HL-60 (cell line): ENCODE measurements around the gene NNMT.

ENCODE experiments used
- DNase-seq, 2 experiments: peaks; one replicate each; pipeline ENCODE4 v3.0.0-alpha.2; 2010 to 2020; ENCODE audit warnings: low read depth in 1 of 2, low spot score in 1 of 2
- H3K27ac ChIP-seq: fragments of 250-450 bp; sonication (Bioruptor Pico); replicated peaks from 2 replicates; pipeline ENCODE4 v1.5.1; 2020; ENCODE audit warnings: mild to moderate bottlenecking, moderate library complexity
- H3K27me3 ChIP-seq: fragments of 250-450 bp; sonication (Bioruptor Pico); 2 replicates; pipeline ENCODE4 v1.5.1; 2021; ENCODE audit warnings: mild to moderate bottlenecking, moderate library complexity; ENCODE audit not compliant: insufficient read depth, poor library complexity, severe bottlenecking
- H3K4me3 ChIP-seq: replicated peaks from 2 replicates; pipeline ENCODE4 v1.5.1; 2011; ENCODE audit warnings: mild to moderate bottlenecking, control low read depth, low read length; ENCODE audit not compliant: insufficient read depth
- GABPA ChIP-seq: IDR thresholded peaks from 2 replicates; pipeline ENCODE4 v1.6.1; 2012; ENCODE audit warnings: low read depth
- POLR2AphosphoS5 ChIP-seq: IDR thresholded peaks from 2 replicates; pipeline ENCODE4 v1.6.1; 2012; ENCODE audit warnings: low read depth
- SPI1 ChIP-seq: IDR thresholded peaks from 2 replicates; pipeline ENCODE4 v1.6.1; 2012; ENCODE audit warnings: low read depth, mild to moderate bottlenecking, borderline replicate concordance
- TF ChIP-seq, protein P1 (sequence below): IDR thresholded peaks from 2 replicates; pipeline ENCODE4 v1.6.1; 2012; ENCODE audit warnings: low read depth; ENCODE audit not compliant: insufficient replicate concordance
- TF ChIP-seq, protein P2 (sequence below): IDR thresholded peaks from one replicate; pipeline ENCODE4 v1.5.1; 2011; ENCODE audit warnings: low read length, control low read depth, inconsistent platforms; ENCODE audit not compliant: insufficient read depth

Gene NNMT

DNA sequence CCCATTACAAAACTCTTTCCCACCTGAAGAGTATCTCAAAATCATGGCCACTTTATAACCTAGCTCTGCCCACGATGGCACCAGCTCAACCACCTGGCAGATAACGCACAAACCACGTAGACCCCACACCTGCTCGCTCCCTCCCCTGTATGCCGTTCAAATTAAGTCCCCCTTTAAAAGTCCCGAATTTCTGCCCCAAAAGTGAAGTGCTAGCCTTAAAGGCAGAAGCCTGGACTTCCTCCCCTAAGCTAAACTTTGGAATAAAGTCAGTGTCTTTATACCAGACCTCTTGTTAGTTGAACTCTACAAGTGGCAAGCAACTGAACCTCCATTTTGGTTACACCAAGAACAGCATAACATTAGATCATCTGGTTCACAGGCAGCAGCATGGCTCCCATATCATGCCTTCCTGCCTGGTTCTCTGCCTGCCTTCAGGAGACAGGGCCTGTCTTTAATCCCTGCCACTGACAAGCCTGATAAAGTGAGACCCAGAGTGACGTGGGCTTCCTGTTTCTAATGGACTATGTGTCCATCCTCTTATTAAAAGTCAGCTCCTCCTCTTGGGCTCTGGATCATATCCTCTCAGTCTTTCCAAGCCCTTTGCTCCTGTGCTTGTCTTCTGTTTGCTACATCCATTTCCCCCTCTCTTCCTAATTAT, 32.6 kb upstream of the NNMT start:
- peaks cover 2% of the 10 kb centered on the region for H3K27me3 ChIP-seq
- no peak overlapping the region for H3K4me3 ChIP-seq
- TF ChIP-seq GABPA (no peak), SPI1 (no peak), POLR2AphosphoS5 (no peak)
- TF ChIP-seq, protein P1, sequence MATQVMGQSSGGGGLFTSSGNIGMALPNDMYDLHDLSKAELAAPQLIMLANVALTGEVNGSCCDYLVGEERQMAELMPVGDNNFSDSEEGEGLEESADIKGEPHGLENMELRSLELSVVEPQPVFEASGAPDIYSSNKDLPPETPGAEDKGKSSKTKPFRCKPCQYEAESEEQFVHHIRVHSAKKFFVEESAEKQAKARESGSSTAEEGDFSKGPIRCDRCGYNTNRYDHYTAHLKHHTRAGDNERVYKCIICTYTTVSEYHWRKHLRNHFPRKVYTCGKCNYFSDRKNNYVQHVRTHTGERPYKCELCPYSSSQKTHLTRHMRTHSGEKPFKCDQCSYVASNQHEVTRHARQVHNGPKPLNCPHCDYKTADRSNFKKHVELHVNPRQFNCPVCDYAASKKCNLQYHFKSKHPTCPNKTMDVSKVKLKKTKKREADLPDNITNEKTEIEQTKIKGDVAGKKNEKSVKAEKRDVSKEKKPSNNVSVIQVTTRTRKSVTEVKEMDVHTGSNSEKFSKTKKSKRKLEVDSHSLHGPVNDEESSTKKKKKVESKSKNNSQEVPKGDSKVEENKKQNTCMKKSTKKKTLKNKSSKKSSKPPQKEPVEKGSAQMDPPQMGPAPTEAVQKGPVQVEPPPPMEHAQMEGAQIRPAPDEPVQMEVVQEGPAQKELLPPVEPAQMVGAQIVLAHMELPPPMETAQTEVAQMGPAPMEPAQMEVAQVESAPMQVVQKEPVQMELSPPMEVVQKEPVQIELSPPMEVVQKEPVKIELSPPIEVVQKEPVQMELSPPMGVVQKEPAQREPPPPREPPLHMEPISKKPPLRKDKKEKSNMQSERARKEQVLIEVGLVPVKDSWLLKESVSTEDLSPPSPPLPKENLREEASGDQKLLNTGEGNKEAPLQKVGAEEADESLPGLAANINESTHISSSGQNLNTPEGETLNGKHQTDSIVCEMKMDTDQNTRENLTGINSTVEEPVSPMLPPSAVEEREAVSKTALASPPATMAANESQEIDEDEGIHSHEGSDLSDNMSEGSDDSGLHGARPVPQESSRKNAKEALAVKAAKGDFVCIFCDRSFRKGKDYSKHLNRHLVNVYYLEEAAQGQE = no peak
- TF ChIP-seq, protein P2, sequence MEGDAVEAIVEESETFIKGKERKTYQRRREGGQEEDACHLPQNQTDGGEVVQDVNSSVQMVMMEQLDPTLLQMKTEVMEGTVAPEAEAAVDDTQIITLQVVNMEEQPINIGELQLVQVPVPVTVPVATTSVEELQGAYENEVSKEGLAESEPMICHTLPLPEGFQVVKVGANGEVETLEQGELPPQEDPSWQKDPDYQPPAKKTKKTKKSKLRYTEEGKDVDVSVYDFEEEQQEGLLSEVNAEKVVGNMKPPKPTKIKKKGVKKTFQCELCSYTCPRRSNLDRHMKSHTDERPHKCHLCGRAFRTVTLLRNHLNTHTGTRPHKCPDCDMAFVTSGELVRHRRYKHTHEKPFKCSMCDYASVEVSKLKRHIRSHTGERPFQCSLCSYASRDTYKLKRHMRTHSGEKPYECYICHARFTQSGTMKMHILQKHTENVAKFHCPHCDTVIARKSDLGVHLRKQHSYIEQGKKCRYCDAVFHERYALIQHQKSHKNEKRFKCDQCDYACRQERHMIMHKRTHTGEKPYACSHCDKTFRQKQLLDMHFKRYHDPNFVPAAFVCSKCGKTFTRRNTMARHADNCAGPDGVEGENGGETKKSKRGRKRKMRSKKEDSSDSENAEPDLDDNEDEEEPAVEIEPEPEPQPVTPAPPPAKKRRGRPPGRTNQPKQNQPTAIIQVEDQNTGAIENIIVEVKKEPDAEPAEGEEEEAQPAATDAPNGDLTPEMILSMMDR = no peak
- H3K27ac ChIP-seq = no peak overlapping the region
- DNase-seq = no peak

DNA sequence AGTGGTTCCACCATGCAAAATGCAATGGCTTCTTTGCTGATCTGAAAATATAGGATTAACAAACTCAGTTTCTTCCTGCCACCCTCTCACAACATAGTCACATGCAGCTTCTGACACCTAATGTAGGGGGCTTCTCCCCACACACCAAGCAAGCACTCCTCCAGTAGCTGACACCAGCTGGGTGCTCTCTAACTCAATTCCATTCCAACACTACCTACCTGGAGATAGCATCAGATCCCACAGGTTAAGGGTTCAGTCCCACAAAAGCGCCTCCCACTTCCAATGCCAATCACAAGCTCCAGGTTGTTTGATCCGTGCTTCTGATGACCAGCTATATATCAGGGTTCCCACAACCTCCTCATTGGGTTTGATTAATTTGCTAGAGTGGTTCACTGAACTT, 31.8 kb upstream of the NNMT start:
- H3K4me3 ChIP-seq = no peak overlapping the region
- H3K27me3 ChIP-seq = peaks cover 2% of the 10 kb centered on the region
- DNase-seq = no peak
- no peak for TF ChIP-seq SPI1
- H3K27ac ChIP-seq = no peak overlapping the region

DNA sequence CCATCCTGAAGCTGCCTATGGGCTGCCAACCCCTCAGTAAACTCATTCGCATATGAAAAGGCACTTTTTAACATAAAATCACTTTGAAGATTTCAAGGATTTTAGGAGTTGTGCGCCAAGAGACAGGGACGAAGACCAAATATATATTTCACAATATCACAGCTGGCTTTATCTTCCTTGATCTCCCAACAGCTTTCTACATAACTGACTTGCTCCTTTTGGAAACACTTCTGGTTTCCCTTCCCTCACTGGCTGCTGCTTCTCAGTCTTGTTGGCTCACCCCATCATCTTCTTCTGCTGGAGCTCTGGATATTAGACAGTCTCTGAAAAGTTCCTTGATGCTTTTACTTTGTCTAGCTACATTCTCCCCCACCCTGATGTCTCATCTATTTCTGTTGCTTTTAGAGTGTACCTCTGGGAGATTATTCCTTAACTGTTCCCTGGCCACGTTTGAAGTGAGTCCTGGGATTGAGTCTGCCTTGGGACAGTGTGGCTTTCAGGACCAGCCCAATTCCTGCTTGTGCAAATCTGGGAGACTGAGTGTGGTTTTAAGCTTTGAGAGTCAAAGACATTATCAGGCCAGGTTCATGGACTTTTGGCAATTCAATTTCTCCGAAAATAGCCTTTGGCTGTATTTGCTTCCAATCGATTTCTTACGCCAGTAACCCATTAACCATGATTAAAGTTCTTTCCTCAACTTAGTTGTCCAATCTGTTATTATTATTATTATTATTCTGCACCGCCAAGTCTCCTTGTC, 30.9 kb upstream of the NNMT start:
- TF ChIP-seq SPI1 (no peak), GABPA (no peak), POLR2AphosphoS5 (no peak)
- TF ChIP-seq, protein P2 = no peak
- H3K27ac ChIP-seq = no peak overlapping the region
- DNase-seq = no peak
- peaks cover 2% of the 10 kb centered on the region for H3K27me3 ChIP-seq
- H3K4me3 ChIP-seq = no peak overlapping the region

DNA sequence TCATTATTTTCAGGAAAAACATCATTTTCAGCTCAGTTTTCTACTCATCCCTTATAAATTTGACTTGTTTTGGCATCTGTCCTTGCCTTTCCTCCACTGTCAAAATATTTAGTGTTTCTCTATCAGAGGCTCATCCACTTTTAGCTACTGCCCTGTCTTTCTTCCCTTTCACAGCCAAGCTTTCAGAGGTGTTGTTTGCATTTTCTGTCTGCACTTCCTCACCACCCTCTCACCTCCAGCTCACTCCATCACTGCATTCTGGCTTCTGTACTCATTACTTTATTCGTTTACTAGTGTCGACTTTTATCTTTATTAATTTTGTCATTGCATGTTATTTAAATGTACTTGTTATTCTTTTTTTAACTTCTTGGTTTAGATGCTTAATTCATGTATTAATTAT, 26.7 kb upstream of the NNMT start:
- peaks cover 17% of the 10 kb centered on the region for H3K27me3 ChIP-seq
- H3K27ac ChIP-seq = no peak overlapping the region
- TF ChIP-seq GABPA (no peak), SPI1 (no peak)
- TF ChIP-seq, protein P2 = no peak
- no peak for DNase-seq
- no peak overlapping the region for H3K4me3 ChIP-seq
